IMR-90 (cell line): Measurements from ENCODE around the gene CDH16. TPM values are rescaled to one million over a fixed set of nuclear protein-coding genes. Genes with fewer than 3 reads are reported as not detected.

ENCODE experiments used
- ATAC-seq: fragments of 200-7000 bp; cut with Tn5 transposase; 2 replicates; pipeline ENCODE4 v1.9.1; 2020; ENCODE audit warnings: low read depth, mild to moderate bottlenecking, moderate library complexity
- Bru-seq: library from RNA; stranded (reverse); fragments of 400-500 nt; gene quantifications from one replicate; lab custom pipeline; 2021; lab: Mats Ljungman, UMichigan
- BruChase-seq, 2 experiments: library from RNA; stranded (reverse); fragments of 400-500 nt; gene quantifications; one replicate each; lab custom pipeline; 2021; lab: Mats Ljungman, UMichigan
- BruUV-seq: library from RNA; stranded (reverse); fragments of 400-500 nt; replicated peaks from 2 replicates; lab custom pipeline; 2021; lab: Mats Ljungman, UMichigan
- CTCF ChIA-PET: fragments of 300-600 bp; formaldehyde crosslinking; extraction: SDS; loops from one replicate; lab custom pipeline; 2021; ENCODE audit warnings: antibody characterized with exemption; lab: Yijun Ruan, JAX
- POLR2A ChIA-PET: fragments of 300-600 bp; sonication (Branson Sonifier 250); formaldehyde crosslinking; loops from one replicate; lab custom pipeline; 2022; ENCODE audit warnings: antibody characterized with exemption; ENCODE audit not compliant: unreplicated experiment; lab: Charles Lee
- DNase-seq: peaks from one replicate; pipeline ENCODE4 v3.0.0; 2013
- H2AFZ ChIP-seq: replicated peaks from 2 replicates; pipeline ENCODE3; 2013; ENCODE audit warnings: low read length, mild to moderate bottlenecking; ENCODE audit not compliant: poor library complexity
- H2AK5ac ChIP-seq: 2 replicates; pipeline ENCODE4 v1.6.1; 2013; ENCODE audit warnings: low read depth, low read length, inconsistent platforms
- H2AK9ac ChIP-seq: replicated peaks from 2 replicates; pipeline ENCODE3; 2013; ENCODE audit warnings: mild to moderate bottlenecking, low read depth, low read length, moderate library complexity; ENCODE audit not compliant: poor library complexity
- H2BK120ac ChIP-seq: 2 replicates; pipeline ENCODE4 v1.6.1; 2013; ENCODE audit warnings: low read depth, low read length, inconsistent platforms
- H2BK15ac ChIP-seq: 3 replicates; pipeline ENCODE4 v1.6.1; 2013; ENCODE audit warnings: low read depth, low read length, inconsistent platforms
- H2BK20ac ChIP-seq: 2 replicates; pipeline ENCODE4 v1.6.1; 2013; ENCODE audit warnings: low read depth, mild to moderate bottlenecking, inconsistent platforms, low read length, moderate library complexity
- H2BK5ac ChIP-seq: 2 replicates; pipeline ENCODE4 v1.6.1; 2013; ENCODE audit warnings: mild to moderate bottlenecking, low read depth, low read length, inconsistent platforms; ENCODE audit not compliant: poor library complexity, severe bottlenecking
- H3K14ac ChIP-seq: replicated peaks from 2 replicates; pipeline ENCODE4 v1.6.1; 2013; ENCODE audit warnings: low read depth, low read length, inconsistent platforms
- H3K18ac ChIP-seq: 2 replicates; pipeline ENCODE4 v1.6.1; 2013; ENCODE audit warnings: low read depth, low read length, control low read depth
- H3K23ac ChIP-seq: 2 replicates; pipeline ENCODE4 v1.6.1; 2013; ENCODE audit warnings: low read depth, low read length, inconsistent platforms
- H3K27ac ChIP-seq: 2 replicates; pipeline ENCODE4 v1.5.1; 2013; ENCODE audit warnings: mild to moderate bottlenecking, control low read depth, low read length; ENCODE audit not compliant: insufficient read depth
- H3K27me3 ChIP-seq: 2 replicates; pipeline ENCODE4 v1.6.1; 2013; ENCODE audit warnings: low read length; ENCODE audit not compliant: control insufficient read depth, insufficient read depth
- H3K36me3 ChIP-seq: 2 replicates; pipeline ENCODE4 v1.6.1; 2013; ENCODE audit warnings: low read length, mixed read lengths; ENCODE audit not compliant: control insufficient read depth, insufficient read depth
- H3K4ac ChIP-seq: 2 replicates; pipeline ENCODE4 v1.6.1; 2013; ENCODE audit warnings: low read depth, low read length, inconsistent platforms
- H3K4me1 ChIP-seq: 2 replicates; pipeline ENCODE4 v1.6.1; 2013; ENCODE audit warnings: low read length, mixed read lengths; ENCODE audit not compliant: control insufficient read depth, insufficient read depth
- H3K4me2 ChIP-seq: 2 replicates; pipeline ENCODE4 v1.6.1; 2013; ENCODE audit warnings: low read depth, mild to moderate bottlenecking, control low read depth, low read length, moderate library complexity
- H3K4me3 ChIP-seq: 2 replicates; pipeline ENCODE4 v1.5.1; 2013; ENCODE audit warnings: low read depth, mild to moderate bottlenecking, control low read depth, low read length, moderate library complexity; ENCODE audit not compliant: insufficient read depth
- H3K56ac ChIP-seq: 2 replicates; pipeline ENCODE4 v1.6.1; 2013; ENCODE audit warnings: low read length, inconsistent platforms; ENCODE audit not compliant: insufficient read depth; ENCODE audit errors: extremely low read depth
- H3K79me1 ChIP-seq, 2 experiments: 2 replicates each; pipeline ENCODE4 v1.6.1; 2013; ENCODE audit warnings: low read length in 2 of 2, inconsistent platforms in 1 of 2, low read depth in 1 of 2
- H3K9ac ChIP-seq: 2 replicates; pipeline ENCODE4 v1.6.1; 2013; ENCODE audit warnings: low read depth, low read length, control low read depth
- H3K9me1 ChIP-seq: 2 replicates; pipeline ENCODE4 v1.6.1; 2013; ENCODE audit warnings: low read length, inconsistent platforms; ENCODE audit not compliant: insufficient read depth
- H3K9me3 ChIP-seq: 2 replicates; pipeline ENCODE4 v1.6.1; 2013; ENCODE audit warnings: low read length; ENCODE audit not compliant: control insufficient read depth, insufficient read depth
- H4K20me1 ChIP-seq: 2 replicates; pipeline ENCODE4 v1.6.1; 2013; ENCODE audit warnings: low read length, inconsistent platforms; ENCODE audit not compliant: insufficient read depth
- H4K5ac ChIP-seq: 2 replicates; pipeline ENCODE4 v1.6.1; 2013; ENCODE audit warnings: mild to moderate bottlenecking, low read depth, low read length, control low read depth
- H4K8ac ChIP-seq, 2 experiments: 2 replicates each; pipeline ENCODE4 v1.6.1; 2013; ENCODE audit warnings: low read depth in 2 of 2, low read length in 2 of 2, control low read depth in 1 of 2, inconsistent platforms in 1 of 2
- H4K91ac ChIP-seq: 2 replicates; pipeline ENCODE4 v1.6.1; 2013; ENCODE audit warnings: low read depth, low read length, inconsistent platforms; ENCODE audit not compliant: insufficient read depth
- CHD1 ChIP-seq: IDR thresholded peaks from 2 replicates; pipeline ENCODE4 v1.6.1; 2012; ENCODE audit warnings: low read depth, low read length, improper control_type of control experiment
- FOS ChIP-seq: fragments of 150-350 bp; IDR thresholded peaks from 2 replicates; pipeline ENCODE4 v1.6.1; 2016; ENCODE audit warnings: low read depth, low read length
- MAFK ChIP-seq: IDR thresholded peaks from 2 replicates; pipeline ENCODE4 v1.6.1; 2012; ENCODE audit warnings: low read depth, low read length, improper control_type of control experiment
- WGBS, 2 experiments: methylation state at CpG; one replicate each; pipeline versions ENCODE4 v1.1.5 to v1.1.7; 2013; ENCODE audit warnings: missing lambda C conversion rate in 2 of 2; ENCODE audit not compliant: insufficient read length in 1 of 2; ENCODE audit errors: extremely low coverage in 2 of 2; 5-methylcytosine and 5-hydroxymethylcytosine counted together
- dilution Hi-C: fragments of 300-500 bp; cut with HindIII; formaldehyde crosslinking; loops from one replicate; pipeline ENCODE4 v1.14.3; 2018; ENCODE audit warnings: low sequenced_read_pairs; ENCODE audit not compliant: unreplicated experiment
- in situ Hi-C: fragments of 300-500 bp; cut with MboI; formaldehyde crosslinking; loops from 3 replicates; pipeline ENCODE4 v1.14.3; 2019; ENCODE audit warnings: low sequenced_read_pairs, inconsistent platforms, mixed read lengths
- intact Hi-C: fragments of 100-400 bp; cut with micrococcal nuclease; formaldehyde crosslinking; loops from 2 replicates; pipeline ENCODE4 v1.10.0; 2022
- long read RNA-seq: library from polyadenylated mRNA; unstranded; transcript quantifications from one replicate; pipeline ENCODE4 v2.0.0, GENCODE V29; 2021; ENCODE audit not compliant: unreplicated experiment
- polyA plus RNA-seq, 3 experiments: library from polyadenylated mRNA; depleted of rRNA; stranded (reverse); fragments of >200 nt; gene quantifications; 2 replicates each; pipeline ENCODE4 v1.2.3, GENCODE V29; 2012; ENCODE audit warnings: low replicate concordance in 1 of 3
- total RNA-seq: library from RNA; depleted of rRNA; stranded (reverse); fragments of >200 nt; gene quantifications from 2 replicates; pipeline ENCODE4 v1.2.3, GENCODE V29; 2012; rRNA removed
- TF ChIP-seq, protein P1 (sequence below): fragments of 150-350 bp; IDR thresholded peaks from 2 replicates; pipeline ENCODE4 v1.6.1; 2017; ENCODE audit warnings: mild to moderate bottlenecking, antibody characterized with exemption, low read length, low read depth

CDH16 gene, protein sequence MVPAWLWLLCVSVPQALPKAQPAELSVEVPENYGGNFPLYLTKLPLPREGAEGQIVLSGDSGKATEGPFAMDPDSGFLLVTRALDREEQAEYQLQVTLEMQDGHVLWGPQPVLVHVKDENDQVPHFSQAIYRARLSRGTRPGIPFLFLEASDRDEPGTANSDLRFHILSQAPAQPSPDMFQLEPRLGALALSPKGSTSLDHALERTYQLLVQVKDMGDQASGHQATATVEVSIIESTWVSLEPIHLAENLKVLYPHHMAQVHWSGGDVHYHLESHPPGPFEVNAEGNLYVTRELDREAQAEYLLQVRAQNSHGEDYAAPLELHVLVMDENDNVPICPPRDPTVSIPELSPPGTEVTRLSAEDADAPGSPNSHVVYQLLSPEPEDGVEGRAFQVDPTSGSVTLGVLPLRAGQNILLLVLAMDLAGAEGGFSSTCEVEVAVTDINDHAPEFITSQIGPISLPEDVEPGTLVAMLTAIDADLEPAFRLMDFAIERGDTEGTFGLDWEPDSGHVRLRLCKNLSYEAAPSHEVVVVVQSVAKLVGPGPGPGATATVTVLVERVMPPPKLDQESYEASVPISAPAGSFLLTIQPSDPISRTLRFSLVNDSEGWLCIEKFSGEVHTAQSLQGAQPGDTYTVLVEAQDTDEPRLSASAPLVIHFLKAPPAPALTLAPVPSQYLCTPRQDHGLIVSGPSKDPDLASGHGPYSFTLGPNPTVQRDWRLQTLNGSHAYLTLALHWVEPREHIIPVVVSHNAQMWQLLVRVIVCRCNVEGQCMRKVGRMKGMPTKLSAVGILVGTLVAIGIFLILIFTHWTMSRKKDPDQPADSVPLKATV
- total RNA-seq = not detected in 2 replicates
- polyA plus RNA-seq (2012; rRNA removed) = not detected in 2 replicates
- polyA plus RNA-seq (2012; cell fraction: cytosol; rRNA removed) = not detected in 2 replicates
- polyA plus RNA-seq (2012; cell fraction: nucleus; rRNA removed; ENCODE audit: low replicate concordance) = not detected in 2 replicates
- Bru-seq, nascent RNA = not detected
- not detected for BruChase-seq, experiment 1, labeled RNA remaining after a 6-hour chase
- not detected for BruChase-seq, experiment 2, labeled RNA remaining after a 2-hour chase
- long read RNA-seq = 0 reads

DNA sequence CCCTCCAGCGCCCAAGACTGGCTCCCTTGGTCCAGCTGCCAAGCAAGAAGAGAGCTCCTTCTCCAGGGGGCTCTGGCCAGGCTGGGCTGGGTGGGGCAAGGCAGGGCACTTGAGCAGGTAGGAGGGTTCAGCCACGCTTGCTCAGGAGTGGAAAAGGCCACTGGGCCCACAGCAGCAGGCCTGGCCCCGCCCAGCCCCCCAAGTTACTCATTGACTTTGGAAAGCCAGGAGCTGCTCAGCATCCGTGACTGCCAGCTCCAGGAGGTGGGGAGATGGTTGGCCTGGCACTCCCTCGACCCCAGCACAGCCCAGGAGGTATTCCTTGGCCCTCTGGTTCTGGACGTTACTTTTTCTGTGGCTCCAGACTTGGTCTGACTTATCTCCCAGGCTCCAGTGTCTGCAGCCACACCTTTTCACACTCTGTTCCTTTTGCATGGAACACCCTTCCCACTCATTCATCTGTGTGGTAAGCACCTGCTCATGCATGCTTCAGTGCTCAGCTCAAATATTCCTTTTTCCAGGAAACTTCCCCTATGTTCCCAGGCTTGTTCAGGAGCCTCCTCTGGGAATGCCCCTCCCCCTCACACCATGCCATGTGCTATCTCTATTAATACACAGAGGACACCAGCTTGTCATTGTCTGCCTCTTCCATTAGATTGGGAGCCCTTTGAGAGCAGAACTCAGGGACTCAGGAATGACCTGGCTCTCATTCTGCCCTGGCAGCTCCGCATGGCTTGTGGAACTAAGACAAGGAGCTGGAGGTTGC lies at the start of gene CDH16:
CDH16 (minus strand) TSS at position 83 of the 766 bp plus-strand sequence. CDS start 820 bp downstream, outside the sequence.
- intact Hi-C loops (no loop called here), dilution Hi-C loops (no loop called here), in situ Hi-C loops (no loop called here)
- ChIA-PET CTCF (interaction anchor here (1.4 kb wide), 2 partner anchors 9 to 10 kb away, joined by 3 to 4 read pairs; no protein-coding TSS in a partner anchor), POLR2A (no interaction called here)
- no peaks in the 10 kb centered on the region for H3K79me1 ChIP-seq
- no peak within 1 kb of the TSS for H4K5ac ChIP-seq
- BruUV-seq = no TSS peak
- H2BK20ac ChIP-seq = no peak within 1 kb of the TSS
- H3K14ac ChIP-seq = no peak within 1 kb of the TSS
- H3K18ac ChIP-seq = no peak within 1 kb of the TSS
- no peaks in the 10 kb centered on the region for H3K9me1 ChIP-seq
- H3K4me1 ChIP-seq = peaks cover 3% of the 10 kb centered on the region
- peak within 1 kb of the TSS; percentile 82 for H2AK9ac ChIP-seq
- no peak within 1 kb of the TSS for H2BK15ac ChIP-seq
- H2BK5ac ChIP-seq = no peak within 1 kb of the TSS
- WGBS, 2 experiments = no CpG with 5 or more reads among the region's 7 CpGs
- DNase-seq (no peak), ATAC-seq (no peak)
- no peak within 1 kb of the TSS for H3K4me3 ChIP-seq
- H3K56ac ChIP-seq = no peak within 1 kb of the TSS
- H3K27ac ChIP-seq = no peak within 1 kb of the TSS
- peak within 1 kb of the TSS; percentile 7; the same call in 1 of the 2 replicates for H2AK5ac ChIP-seq
- peaks cover 43% of the 10 kb centered on the region for H3K27me3 ChIP-seq
- TF ChIP-seq CHD1 (no peak), MAFK (no peak), FOS (no peak)
- TF ChIP-seq, protein P1, sequence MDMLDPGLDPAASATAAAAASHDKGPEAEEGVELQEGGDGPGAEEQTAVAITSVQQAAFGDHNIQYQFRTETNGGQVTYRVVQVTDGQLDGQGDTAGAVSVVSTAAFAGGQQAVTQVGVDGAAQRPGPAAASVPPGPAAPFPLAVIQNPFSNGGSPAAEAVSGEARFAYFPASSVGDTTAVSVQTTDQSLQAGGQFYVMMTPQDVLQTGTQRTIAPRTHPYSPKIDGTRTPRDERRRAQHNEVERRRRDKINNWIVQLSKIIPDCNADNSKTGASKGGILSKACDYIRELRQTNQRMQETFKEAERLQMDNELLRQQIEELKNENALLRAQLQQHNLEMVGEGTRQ = no peak
- no peaks in the 10 kb centered on the region for H3K36me3 ChIP-seq
- H3K4me2 ChIP-seq = no peak within 1 kb of the TSS
- H3K9me3 ChIP-seq = no peaks in the 10 kb centered on the region
- H3K23ac ChIP-seq = no peak within 1 kb of the TSS
- H4K20me1 ChIP-seq = no peaks in the 10 kb centered on the region
- H2AFZ ChIP-seq = no peak within 1 kb of the TSS
- H3K4ac ChIP-seq = no peak within 1 kb of the TSS
- H2BK120ac ChIP-seq = no peak within 1 kb of the TSS
- H4K91ac ChIP-seq = no peak within 1 kb of the TSS
- H3K9ac ChIP-seq = no peak within 1 kb of the TSS
- H4K8ac ChIP-seq = no peak within 1 kb of the TSS
